DMS 273 (cell line): ENCODE data around the gene TPM2.
A peak's percentile ranks its signal among the peaks of the same experiment; 100 is the strongest.

Experiments used
- DNase-seq: peaks from one replicate; lab custom pipeline; 2025; ENCODE audit not compliant: unreplicated experiment; lab: John Stamatoyannopoulos, UW

Gene TPM2

GRCh38 chr9:35718721-35719511 is 29.2 kb upstream of the TPM2 start:
- no peak for DNase-seq

DNA sequence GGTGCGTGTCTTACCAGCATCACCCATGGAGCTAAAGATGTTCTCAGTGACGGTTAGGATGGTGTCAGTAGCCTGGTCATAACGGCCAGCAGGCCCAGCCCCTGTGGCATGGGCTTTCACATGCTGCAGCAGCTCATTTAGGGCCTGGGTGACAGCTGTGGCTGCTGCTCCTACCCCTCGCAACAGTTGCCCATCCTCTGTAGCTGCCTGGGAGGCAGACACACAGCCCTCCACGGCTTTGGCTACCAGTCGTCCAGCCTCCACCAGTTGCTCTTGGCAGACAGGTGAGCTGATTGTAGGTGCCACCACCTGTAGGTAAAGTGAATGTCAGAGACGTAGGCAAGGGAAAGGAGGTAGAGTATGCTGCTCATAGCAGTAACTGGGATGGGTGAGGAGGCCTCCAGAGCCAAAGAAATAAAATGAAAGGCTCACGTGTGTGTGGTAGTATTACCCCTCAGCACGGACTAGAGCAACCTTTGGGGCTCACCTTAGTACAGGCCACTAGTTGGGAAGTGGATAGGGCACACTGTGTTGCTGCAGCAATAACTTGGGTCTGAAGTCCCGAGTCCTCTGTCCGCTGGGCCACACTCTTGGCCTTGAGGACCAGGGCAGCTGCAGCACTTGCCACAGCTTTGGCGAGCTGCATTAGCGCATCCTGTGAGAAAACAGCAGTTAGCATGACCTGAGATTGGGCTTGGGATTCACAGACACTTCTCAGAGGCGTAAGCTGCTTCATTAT is 27.6 kb upstream of the TPM2 start:
- no peak for DNase-seq

DNA sequence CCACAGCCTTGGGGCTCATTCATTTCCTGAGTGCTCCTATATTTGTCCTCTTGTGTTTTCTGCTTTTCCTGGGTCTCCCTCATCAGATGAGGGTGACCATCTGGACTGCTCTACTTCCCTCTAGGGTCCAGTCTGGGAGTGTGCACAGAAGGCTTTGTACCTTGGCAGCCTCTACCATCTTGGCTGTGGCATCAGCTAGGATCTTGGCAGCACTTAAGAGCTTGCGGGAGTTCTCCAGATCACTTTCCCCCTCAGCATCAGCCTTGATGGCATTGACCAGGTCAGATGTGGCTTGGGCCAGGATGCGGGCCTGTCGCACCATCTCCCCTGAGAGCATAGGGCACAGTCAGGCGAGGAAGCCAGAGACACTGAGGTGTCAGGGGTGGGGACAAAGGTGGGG is 26.5 kb upstream of the TPM2 start:
- peak; percentile 48 for DNase-seq

- no peak for DNase-seq
Measured at GRCh38 chr9:35714579-35715252, 25.0 kb upstream of the TPM2 start.

DNA sequence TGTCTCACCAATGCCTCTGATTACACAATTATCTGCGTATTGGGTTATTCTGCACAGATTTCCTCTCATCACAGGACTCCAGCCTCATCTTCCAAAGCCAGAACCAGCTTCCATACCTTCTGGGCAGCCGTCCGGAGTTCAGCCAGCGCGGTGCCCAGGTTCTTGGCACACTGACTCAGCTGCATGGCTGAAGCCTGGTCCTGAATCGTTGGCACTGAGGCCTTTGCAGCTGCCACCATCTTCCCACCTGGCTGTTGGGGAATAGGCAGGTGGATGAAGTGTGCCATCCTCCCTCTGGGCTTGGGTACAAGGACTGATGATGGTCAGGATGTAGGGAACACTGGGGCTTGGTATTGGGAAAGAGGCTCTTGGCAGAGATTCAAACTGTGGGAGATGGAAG is 24.4 kb upstream of the TPM2 start:
- DNase-seq = no peak

DNA sequence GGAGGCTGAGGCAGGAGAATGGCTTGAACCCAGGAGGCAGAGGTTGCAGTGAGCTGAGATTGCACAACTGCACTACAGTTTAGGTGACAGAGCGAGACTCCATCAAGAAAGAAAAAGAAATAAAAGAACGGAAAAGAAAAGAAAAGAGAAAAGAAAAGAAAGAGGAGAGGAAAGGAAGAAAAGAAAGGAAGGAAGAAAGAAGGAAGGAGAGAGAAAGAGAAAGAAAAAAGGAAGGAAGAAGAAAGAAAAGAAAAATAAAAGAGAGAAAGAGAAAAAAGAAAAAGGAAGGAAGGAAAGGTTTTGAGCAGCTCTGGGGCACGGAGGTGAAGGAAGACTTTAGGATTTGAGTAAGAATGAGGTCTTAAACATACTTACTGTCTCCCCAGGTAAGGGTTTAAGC is 23.9 kb upstream of the TPM2 start:
- no peak for DNase-seq

DNA sequence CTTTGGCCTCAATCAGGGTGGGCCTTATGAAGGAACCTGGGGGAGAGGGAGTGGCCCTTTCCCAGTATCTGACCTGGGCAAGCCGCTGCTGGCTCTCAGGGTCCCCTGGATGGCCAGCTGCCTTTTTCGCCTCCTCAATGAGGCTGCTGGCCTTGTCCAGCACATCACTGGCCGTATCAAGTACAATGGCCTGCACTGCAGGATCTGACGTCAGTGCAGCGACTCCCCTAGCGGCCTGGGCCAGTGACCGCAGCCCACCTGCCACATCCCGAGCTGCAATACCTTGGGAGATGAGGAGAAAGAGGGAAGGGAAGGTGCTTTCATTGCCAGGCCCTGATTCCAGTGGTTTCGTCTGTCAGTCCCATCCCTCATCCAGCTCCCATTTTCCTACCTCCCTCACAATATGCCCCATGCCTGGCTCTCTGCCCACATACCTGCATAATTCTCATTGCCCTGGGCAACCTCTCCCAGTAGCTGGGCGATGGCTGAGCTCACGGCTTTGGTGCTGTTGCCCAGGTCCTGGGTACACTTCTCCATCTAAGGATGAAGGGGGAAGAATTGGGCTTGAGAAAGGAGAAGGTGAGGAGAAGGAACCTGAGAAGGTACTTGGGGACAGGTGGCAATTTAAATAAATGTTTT is 23.2 kb upstream of the TPM2 start:
- no peak for DNase-seq

GRCh38 chr9:35711501-35712428 is 22.0 kb upstream of the TPM2 start:
- DNase-seq = no peak

GRCh38 chr9:35710818-35711500 is 21.2 kb upstream of the TPM2 start:
- no peak for DNase-seq

GRCh38 chr9:35708146-35708545 is 18.4 kb upstream of the TPM2 start:
- DNase-seq = no peak

GRCh38 chr9:35706951-35707350 is 17.2 kb upstream of the TPM2 start:
- no peak for DNase-seq

- DNase-seq = peak; percentile 13
Measured at GRCh38 chr9:35705836-35706430, 16.2 kb upstream of the TPM2 start.

- no peak for DNase-seq
Measured at GRCh38 chr9:35705372-35705771, 15.6 kb upstream of the TPM2 start.

GRCh38 chr9:35703906-35704672 is 14.4 kb upstream of the TPM2 start:
- DNase-seq = no peak

- no peak for DNase-seq
Measured at GRCh38 chr9:35702696-35703095, 13.0 kb upstream of the TPM2 start.

- no peak for DNase-seq
Measured at GRCh38 chr9:35700942-35701341, 11.2 kb upstream of the TPM2 start.

- DNase-seq = no peak
Measured at GRCh38 chr9:35700031-35700430, 10.3 kb upstream of the TPM2 start.

- DNase-seq = no peak
Measured at GRCh38 chr9:35698231-35698630, 8.5 kb upstream of the TPM2 start.

DNA sequence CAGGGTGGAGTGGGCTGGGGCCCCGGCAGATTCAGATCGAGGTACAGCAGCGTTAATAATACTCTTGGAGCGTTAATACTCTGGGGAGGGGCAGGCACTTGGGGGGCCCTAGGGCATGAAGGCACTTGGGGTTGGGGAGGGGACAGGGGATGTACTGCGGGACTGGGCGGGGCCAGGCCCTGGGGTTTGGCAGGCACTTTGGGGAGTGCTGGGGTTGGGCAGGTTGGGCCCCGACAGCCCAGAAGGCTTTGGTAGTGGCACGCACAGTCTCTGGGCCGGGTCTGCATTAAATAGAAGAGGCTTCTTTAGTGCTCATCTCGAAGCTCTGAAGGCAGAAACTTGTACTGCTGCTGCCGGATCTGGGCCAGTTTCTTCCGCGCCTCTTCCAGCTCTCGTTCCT is 7.8 kb upstream of the TPM2 start:
- DNase-seq = no peak
